GM21528 (cell line): ENCODE results near the gene BRD1.

Experiments
- ATAC-seq: cut with Tn5 transposase; IDR thresholded peaks from one replicate; pipeline ENCODE4 v1.9.1; 2021; ENCODE audit warnings: mild to moderate bottlenecking, moderate library complexity; ENCODE audit not compliant: unreplicated experiment, low FRiP score

BRD1 gene

GRCh38 chr22:49827853-49828598 lies at the start of gene BRD1:
Gene BRD1, minus strand, starts transcription at chr22:49827873. Its CDS starts 3,556 bp downstream, at chr22:49824317.
- no peak for ATAC-seq

- no peak for ATAC-seq
These were observed 45.7 kb upstream of the BRD1 start for GRCh38 chr22:49873228-49873940.

GRCh38 chr22:49872347-49872746 lies 44.7 kb upstream of the BRD1 start:
- no peak for ATAC-seq

- ATAC-seq: no peak
These were observed 43.8 kb upstream of the BRD1 start for GRCh38 chr22:49871482-49871881.

GRCh38 chr22:49869845-49870712 lies 42.4 kb upstream of the BRD1 start:
- ATAC-seq: no peak

- no peak for ATAC-seq
These were observed 41.6 kb upstream of the BRD1 start for GRCh38 chr22:49869086-49869830.

DNA sequence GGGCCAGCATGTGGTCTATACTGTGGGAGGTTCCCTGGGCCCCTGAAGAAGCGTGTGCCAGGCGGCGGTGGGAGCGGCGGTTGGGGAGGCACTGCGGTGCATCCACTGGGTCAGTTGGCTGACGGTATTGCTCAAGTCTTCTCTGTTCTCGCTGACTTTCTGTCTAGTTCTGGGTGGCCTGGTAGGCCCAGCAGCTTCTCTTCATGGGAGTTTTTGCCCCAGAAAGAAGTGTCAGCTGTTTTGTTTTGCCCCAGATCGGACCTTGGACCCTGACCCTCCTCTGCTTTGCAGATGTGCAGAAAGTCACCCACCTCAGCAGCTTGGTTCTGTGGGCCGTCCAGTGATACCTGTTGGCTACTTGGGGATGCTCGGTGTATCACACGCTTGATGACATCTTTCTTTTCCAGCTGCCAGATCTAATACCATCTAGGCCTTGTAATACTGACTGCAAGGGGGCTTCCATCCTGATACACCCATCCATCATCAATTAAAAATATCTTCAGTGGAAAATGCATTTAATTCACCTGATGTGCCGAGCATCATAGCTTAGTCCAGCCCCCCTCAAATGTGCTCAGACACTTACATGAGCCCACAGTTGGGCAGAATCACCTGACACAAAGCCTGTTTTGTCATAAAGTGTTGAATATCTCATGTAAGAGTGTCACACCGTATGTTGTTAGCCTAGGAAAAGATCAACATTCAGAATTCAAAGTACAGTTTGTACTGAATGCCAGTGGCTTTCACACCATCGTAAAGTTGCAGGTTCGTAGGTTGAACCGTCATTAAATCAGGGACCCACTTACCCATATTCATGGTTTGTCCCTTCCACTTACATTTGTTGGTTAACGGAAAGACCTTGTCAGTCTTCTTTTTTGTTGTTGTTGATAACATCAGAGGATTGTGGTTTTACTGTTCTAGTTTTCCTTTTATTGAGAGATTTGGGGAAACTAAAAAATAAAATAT lies 39.9 kb upstream of the BRD1 start:
- no peak for ATAC-seq

GRCh38 chr22:49866646-49867045 lies 39.0 kb upstream of the BRD1 start:
- no peak for ATAC-seq

DNA sequence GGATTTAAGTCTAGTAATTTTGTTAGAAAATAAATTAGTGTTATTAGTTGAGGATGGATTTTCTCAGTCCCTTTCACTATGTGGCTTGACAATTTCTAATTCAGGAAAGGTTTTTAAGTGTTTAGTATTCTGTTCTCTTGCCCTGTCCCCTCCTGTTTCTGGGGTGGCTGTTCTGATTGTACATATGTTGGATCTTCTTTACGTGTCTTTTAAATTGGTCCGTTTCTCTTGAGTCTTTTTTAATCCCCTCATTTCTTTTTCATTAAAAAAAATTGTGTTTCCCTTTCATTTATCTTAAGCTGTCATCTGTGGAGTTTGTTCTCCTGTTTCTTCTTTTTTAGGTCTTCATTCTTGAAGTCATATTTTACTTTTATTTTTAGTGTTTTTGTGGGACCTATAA lies 38.5 kb upstream of the BRD1 start:
- no peak for ATAC-seq

DNA sequence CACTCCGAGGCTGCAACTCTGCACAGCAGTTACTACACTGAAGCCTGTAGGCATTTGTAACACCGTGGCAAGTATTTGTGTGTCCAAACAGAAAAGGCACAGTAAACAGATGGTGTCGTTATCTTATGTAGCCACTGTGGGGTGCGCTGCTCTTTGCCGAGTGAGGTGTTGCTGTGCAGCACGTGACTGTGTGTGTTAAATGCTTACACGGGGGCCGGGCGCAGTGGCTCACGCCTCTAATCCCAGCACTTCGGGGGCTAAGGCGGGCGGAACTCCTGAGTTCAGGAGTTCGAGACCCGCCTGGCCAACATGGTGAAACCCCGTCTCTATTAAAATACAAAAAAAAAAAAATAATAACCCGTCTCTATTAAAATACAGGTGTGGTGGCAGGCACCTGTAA lies 37.5 kb upstream of the BRD1 start:
- ATAC-seq: no peak

- ATAC-seq: no peak
These were observed 36.3 kb upstream of the BRD1 start for GRCh38 chr22:49863931-49864330.

- no peak for ATAC-seq
These were observed 34.8 kb upstream of the BRD1 start for GRCh38 chr22:49862496-49862776.

GRCh38 chr22:49861642-49862495 lies 34.2 kb upstream of the BRD1 start:
- no peak for ATAC-seq

- ATAC-seq: no peak
These were observed 31.2 kb upstream of the BRD1 start for GRCh38 chr22:49858827-49859226.

DNA sequence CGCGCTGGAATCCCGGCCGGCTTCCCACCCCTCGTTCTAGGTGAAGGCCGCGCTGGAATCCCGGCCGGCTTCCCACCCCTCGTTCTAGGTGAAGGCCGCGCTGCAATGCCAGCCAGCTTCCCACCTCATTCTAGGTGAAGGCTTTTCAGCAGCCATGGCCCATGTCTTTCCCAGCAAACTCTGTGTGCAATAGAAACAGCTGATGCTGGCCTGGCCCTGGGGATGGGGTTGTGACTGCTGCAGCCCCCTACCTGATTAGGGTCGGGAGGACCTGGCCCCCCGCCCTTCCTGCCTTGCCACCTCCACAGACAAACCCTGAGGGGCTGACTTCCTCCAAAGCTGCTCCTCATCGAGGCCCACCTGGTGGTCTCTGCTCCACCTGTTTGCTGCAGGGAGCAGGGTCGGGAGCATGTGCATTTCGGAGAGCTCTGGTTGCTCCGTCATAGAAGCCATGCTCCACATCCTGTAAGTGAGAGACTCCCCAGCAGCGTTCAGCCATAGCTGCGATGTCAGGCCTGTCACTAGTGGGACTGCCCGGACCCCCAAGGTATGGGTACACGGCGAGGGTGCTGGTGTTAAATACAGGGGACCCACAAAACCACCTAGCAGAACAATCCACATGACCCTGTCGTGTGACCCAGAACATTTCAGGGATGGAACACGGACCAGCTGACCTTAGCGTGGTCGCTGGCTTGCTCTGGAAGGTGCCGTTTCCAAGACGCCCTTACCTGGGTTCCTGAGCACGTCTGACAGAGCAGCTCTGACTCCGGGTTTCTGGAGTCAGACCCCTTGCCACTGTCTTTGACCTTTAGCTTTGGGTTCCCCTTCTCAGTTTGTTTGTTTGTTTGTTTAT lies 29.3 kb upstream of the BRD1 start:
- ATAC-seq: no peak

- ATAC-seq: no peak
These were observed 28.7 kb upstream of the BRD1 start for GRCh38 chr22:49856343-49856742.

GRCh38 chr22:49855251-49855911 lies 27.7 kb upstream of the BRD1 start:
- no peak for ATAC-seq
